Hippocampal formation (tissue), 2 donors: ENCODE data around the gene MRNIP.

ENCODE experiments used
- DNase-seq, 2 donors: peaks; one replicate each; lab custom pipeline; 2025; lab: John Stamatoyannopoulos, UW

Gene MRNIP

GRCh38 chr5:179889885-179890284 is 31.3 kb upstream of the MRNIP start:
- DNase-seq = no peak

- DNase-seq = no peak
Measured at GRCh38 chr5:179887802-179888201, 29.2 kb upstream of the MRNIP start.

- no peak for DNase-seq
Measured at GRCh38 chr5:179887095-179887494, 28.5 kb upstream of the MRNIP start.

GRCh38 chr5:179886190-179886911 is 27.7 kb upstream of the MRNIP start:
- DNase-seq = no peak

- DNase-seq = no peak
Measured at GRCh38 chr5:179885491-179886090, 27.0 kb upstream of the MRNIP start.

GRCh38 chr5:179883163-179883562 is 24.5 kb upstream of the MRNIP start:
- DNase-seq = no peak

GRCh38 chr5:179882338-179882737 is 23.7 kb upstream of the MRNIP start:
- no peak for DNase-seq

GRCh38 chr5:179880848-179881590 is 22.4 kb upstream of the MRNIP start:
- DNase-seq = no peak

GRCh38 chr5:179880066-179880650 is 21.5 kb upstream of the MRNIP start:
- DNase-seq = no peak

- DNase-seq = no peak
Measured at GRCh38 chr5:179879690-179880010, 21.0 kb upstream of the MRNIP start.

GRCh38 chr5:179879003-179879689 is 20.5 kb upstream of the MRNIP start:
- DNase-seq = no peak

GRCh38 chr5:179878222-179879002 is 19.8 kb upstream of the MRNIP start:
- DNase-seq = no peak

- DNase-seq = no peak
Measured at GRCh38 chr5:179876610-179876952, 18.0 kb upstream of the MRNIP start.

- no peak for DNase-seq
Measured at GRCh38 chr5:179875741-179876609, 17.4 kb upstream of the MRNIP start.

GRCh38 chr5:179874536-179875292 is 16.1 kb upstream of the MRNIP start:
- DNase-seq = no peak

GRCh38 chr5:179874136-179874535 is 15.5 kb upstream of the MRNIP start:
- DNase-seq = no peak

GRCh38 chr5:179873588-179874110 is 15.0 kb upstream of the MRNIP start:
- no peak for DNase-seq

GRCh38 chr5:179872828-179873575 is 14.4 kb upstream of the MRNIP start:
- DNase-seq = no peak
